ENCODE data around the gene RGS12. TPM values are rescaled to one million over a fixed set of nuclear protein-coding genes. Genes with fewer than 3 reads are reported as not detected.

Gene RGS12, protein sequence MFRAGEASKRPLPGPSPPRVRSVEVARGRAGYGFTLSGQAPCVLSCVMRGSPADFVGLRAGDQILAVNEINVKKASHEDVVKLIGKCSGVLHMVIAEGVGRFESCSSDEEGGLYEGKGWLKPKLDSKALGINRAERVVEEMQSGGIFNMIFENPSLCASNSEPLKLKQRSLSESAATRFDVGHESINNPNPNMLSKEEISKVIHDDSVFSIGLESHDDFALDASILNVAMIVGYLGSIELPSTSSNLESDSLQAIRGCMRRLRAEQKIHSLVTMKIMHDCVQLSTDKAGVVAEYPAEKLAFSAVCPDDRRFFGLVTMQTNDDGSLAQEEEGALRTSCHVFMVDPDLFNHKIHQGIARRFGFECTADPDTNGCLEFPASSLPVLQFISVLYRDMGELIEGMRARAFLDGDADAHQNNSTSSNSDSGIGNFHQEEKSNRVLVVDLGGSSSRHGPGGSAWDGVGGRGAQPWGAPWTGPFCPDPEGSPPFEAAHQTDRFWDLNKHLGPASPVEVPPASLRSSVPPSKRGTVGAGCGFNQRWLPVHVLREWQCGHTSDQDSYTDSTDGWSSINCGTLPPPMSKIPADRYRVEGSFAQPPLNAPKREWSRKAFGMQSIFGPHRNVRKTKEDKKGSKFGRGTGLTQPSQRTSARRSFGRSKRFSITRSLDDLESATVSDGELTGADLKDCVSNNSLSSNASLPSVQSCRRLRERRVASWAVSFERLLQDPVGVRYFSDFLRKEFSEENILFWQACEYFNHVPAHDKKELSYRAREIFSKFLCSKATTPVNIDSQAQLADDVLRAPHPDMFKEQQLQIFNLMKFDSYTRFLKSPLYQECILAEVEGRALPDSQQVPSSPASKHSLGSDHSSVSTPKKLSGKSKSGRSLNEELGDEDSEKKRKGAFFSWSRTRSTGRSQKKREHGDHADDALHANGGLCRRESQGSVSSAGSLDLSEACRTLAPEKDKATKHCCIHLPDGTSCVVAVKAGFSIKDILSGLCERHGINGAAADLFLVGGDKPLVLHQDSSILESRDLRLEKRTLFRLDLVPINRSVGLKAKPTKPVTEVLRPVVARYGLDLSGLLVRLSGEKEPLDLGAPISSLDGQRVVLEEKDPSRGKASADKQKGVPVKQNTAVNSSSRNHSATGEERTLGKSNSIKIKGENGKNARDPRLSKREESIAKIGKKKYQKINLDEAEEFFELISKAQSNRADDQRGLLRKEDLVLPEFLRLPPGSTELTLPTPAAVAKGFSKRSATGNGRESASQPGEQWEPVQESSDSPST (N-terminal part only)
- total RNA-seq: 10 to 100 TPM; 15.7 to 21.6 (median 17.8) TPM
- polyA plus RNA-seq: 10 to 100 TPM in 1 of 3 donors, 1 to 10 TPM in 2; 3.0 to 14.6 (median 6.7) TPM

DNA sequence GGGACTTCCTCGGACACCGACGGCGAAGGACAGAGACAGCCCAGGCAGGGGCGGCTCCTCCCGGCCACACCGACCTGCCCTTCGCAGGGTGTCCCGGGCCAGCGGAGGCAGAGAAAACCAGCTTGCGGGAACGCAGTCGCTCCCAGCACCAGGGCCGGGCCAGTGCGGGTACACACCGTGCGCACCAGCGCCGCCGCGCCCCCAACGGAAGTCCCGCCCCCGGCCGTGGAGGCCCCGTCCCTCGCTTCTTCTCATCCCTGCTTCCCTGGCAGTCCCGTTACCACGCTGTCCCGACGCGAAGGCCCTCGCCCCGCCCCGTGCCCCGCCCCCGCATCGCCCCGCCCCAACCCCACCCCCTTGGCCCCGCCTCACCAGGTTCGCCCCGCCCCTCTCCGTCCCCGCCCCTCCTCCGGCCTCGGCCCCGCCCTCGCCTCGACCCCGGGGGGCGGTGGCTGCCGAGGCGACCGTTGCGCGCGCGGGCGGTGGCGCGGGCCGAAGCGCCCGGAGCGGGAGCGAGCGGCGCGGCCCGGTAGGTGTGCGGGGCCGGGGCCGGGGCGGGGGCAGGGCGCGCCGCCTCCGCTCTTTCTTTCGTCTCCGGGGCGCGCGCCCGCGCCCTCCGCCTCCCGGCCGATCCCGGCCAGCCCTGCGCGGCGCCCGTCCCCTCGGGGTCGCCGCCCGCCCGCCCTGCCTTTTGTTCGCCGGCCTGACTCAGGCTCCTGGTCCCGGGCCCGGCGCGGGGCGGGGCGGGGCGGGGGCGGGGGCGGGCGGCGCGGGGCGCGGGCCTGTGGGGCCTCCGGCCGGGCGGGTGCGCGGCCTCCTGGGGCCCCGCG is at the start of gene RGS12:
RGS12 (plus strand) TSS at position 451 of the 830 bp plus-strand sequence. CDS start 23,150 bp downstream, outside the sequence.
- 1% methylated on average over 121 of the region's 121 CpGs for WGBS, 2 donors
- H3K36me3 ChIP-seq: no peaks in the 10 kb centered on the region
- peak; percentile 95 to 97 (median 96) for TF ChIP-seq POLR2AphosphoS5 (IDR thresholded peaks at IDR 0.05)
- TF ChIP-seq EP300 (IDR thresholded peaks at IDR 0.05): no peak
- TF ChIP-seq, protein P1, sequence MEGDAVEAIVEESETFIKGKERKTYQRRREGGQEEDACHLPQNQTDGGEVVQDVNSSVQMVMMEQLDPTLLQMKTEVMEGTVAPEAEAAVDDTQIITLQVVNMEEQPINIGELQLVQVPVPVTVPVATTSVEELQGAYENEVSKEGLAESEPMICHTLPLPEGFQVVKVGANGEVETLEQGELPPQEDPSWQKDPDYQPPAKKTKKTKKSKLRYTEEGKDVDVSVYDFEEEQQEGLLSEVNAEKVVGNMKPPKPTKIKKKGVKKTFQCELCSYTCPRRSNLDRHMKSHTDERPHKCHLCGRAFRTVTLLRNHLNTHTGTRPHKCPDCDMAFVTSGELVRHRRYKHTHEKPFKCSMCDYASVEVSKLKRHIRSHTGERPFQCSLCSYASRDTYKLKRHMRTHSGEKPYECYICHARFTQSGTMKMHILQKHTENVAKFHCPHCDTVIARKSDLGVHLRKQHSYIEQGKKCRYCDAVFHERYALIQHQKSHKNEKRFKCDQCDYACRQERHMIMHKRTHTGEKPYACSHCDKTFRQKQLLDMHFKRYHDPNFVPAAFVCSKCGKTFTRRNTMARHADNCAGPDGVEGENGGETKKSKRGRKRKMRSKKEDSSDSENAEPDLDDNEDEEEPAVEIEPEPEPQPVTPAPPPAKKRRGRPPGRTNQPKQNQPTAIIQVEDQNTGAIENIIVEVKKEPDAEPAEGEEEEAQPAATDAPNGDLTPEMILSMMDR (IDR thresholded peaks at IDR 0.05): no peak
- peak; percentile 90 to 91 for TF ChIP-seq POLR2A (IDR thresholded peaks at IDR 0.05)
- peaks cover 0 to 26% (median 21%) of the 10 kb centered on the region in 4 donors for H3K4me1 ChIP-seq
- H3K4me3 ChIP-seq: peak within 1 kb of the TSS; percentile 59 to 80 (median 68)
- H3K9me3 ChIP-seq: no peaks in the 10 kb centered on the region
- intact Hi-C loops (cut with DNase I): loop anchor here (2.0 to 10.0 kb wide), 6 partner anchors 50 to 328 kb away; partner anchors contain the start of genes GRK4, HTT, HTT-AS and LRPAP1
- H3K27me3 ChIP-seq: peaks cover 0 to 3% (median 0%) of the 10 kb centered on the region in 3 donors
- DNase-seq: peak; percentile 98
- H3K27ac ChIP-seq: peak within 1 kb of the TSS; percentile 89 to 99 (median 90)

DNA sequence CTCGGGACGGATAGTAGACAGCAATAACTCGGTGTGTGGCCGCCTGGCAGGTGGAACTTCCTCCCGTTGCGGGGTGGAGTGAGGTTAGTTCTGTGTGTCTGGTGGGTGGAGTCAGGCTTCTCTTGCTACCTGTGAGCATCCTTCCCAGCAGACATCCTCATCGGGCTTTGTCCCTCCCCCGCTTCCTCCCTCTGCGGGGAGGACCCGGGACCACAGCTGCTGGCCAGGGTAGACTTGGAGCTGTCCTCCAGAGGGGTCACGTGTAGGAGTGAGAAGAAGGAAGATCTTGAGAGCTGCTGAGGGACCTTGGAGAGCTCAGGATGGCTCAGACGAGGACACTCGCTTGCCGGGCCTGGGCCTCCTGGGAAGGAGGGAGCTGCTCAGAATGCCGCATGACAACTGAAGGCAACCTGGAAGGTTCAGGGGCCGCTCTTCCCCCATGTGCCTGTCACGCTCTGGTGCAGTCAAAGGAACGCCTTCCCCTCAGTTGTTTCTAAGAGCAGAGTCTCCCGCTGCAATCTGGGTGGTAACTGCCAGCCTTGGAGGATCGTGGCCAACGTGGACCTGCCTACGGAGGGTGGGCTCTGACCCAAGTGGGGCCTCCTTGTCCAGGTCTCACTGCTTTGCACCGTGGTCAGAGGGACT is 49.6 kb upstream of the RGS12 start:
- Histone ChIP-seq H3K27ac (peak overlapping the region in 1 of 4 donors; percentile 76), H3K9me3 (no peaks in the 10 kb centered on the region), H3K4me3 (no peak overlapping the region), H3K27me3 (no peaks in the 10 kb centered on the region), H3K36me3 (peaks cover 7 to 25% (median 19%) of the 10 kb centered on the region in 4 donors), H3K4me1 (peaks cover 0 to 29% (median 23%) of the 10 kb centered on the region in 4 donors)
- no peak for DNase-seq
- TF ChIP-seq POLR2A (IDR thresholded peaks at IDR 0.05) (no peak), EP300 (IDR thresholded peaks at IDR 0.05) (no peak), POLR2AphosphoS5 (IDR thresholded peaks at IDR 0.05) (no peak)
- TF ChIP-seq, protein P1 (IDR thresholded peaks at IDR 0.05): no peak
- WGBS, 2 donors: 74 to 79% methylated on average over 23 of the region's 23 CpGs
- intact Hi-C loops (cut with DNase I): loop anchor here (2.0 kb wide), 1 partner anchor 50 kb away; the partner anchor contains the start of gene RGS12

DNA sequence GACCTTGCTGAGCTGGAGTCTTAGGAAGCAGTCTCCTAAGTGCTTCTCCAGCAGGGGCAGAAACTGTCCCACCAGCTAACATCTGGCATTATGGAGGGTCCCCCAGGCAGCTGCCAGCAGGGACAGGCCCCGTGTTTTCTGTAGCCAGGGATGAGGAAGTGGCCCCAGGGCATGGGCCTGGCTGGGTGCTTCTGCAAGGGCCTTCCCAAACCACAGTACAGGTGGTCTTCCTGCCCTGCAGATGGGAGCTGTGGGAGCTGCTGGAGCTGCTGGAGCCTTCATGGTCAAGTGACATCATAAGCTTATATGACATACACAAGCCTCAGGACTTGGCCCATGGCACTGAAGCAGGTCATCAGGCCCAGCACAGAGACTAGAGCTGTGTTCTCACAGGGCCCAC is 48.8 kb upstream of the RGS12 start:
- Histone ChIP-seq H3K27ac (no peak overlapping the region), H3K27me3 (no peaks in the 10 kb centered on the region), H3K9me3 (no peaks in the 10 kb centered on the region), H3K4me1 (peaks cover 0 to 29% (median 23%) of the 10 kb centered on the region in 4 donors), H3K36me3 (peaks cover 7 to 18% (median 13%) of the 10 kb centered on the region in 4 donors), H3K4me3 (no peak overlapping the region)
- TF ChIP-seq EP300 (IDR thresholded peaks at IDR 0.05) (no peak), POLR2A (IDR thresholded peaks at IDR 0.05) (no peak), POLR2AphosphoS5 (IDR thresholded peaks at IDR 0.05) (no peak)
- TF ChIP-seq, protein P1 (IDR thresholded peaks at IDR 0.05): no peak
- DNase-seq: no peak
- intact Hi-C loops (cut with DNase I): no loop called here
- WGBS, 2 donors: 44 to 57% methylated on average over 1 of the region's 1 CpG

Data from sigmoid colon (tissue), 7 donors.